Hypothalamus (tissue), 51 donors: ENCODE measurements around the gene CCDC74A.
"Not testable (repeated sequence)": the region's sequence is repeated elsewhere in the genome, so short reads cannot be mapped to it uniquely, and the experiment has no call there.

Experiments used
- DNase-seq, 51 donors: peaks; one replicate each; lab custom pipeline; 2025; lab: John Stamatoyannopoulos, UW

The CCDC74A gene

GRCh38 chr2:131498321-131498973, 29.2 kb upstream of the CCDC74A start:
- DNase-seq = peak in 5 of 51 donors; percentile 7 to 34 (median 17)

GRCh38 chr2:131503587-131503986, 24.1 kb upstream of the CCDC74A start:
- DNase-seq = not testable (repeated sequence)

GRCh38 chr2:131504082-131504750, 23.5 kb upstream of the CCDC74A start:
- not testable (repeated sequence) for DNase-seq

GRCh38 chr2:131509615-131510014, 18.1 kb upstream of the CCDC74A start:
- no peak for DNase-seq

GRCh38 chr2:131511291-131511968, 16.3 kb upstream of the CCDC74A start:
- peak in 3 of 51 donors; percentile 28 to 78 (median 39) for DNase-seq

GRCh38 chr2:131511969-131512870, 15.5 kb upstream of the CCDC74A start:
- peak in 3 of 51 donors; percentile 4 to 78 (median 20) for DNase-seq

- DNase-seq = not testable (repeated sequence)
These were observed 13.1 kb upstream of the CCDC74A start for GRCh38 chr2:131514408-131515166.

- not testable (repeated sequence) for DNase-seq
These were observed 12.5 kb upstream of the CCDC74A start for GRCh38 chr2:131515235-131515634.

GRCh38 chr2:131516011-131516410, 11.7 kb upstream of the CCDC74A start:
- no peak for DNase-seq

- DNase-seq = not testable (repeated sequence)
These were observed 11.1 kb upstream of the CCDC74A start for GRCh38 chr2:131516621-131517020.

- DNase-seq = no peak
These were observed 10.4 kb upstream of the CCDC74A start for GRCh38 chr2:131517106-131517831.

- not testable (repeated sequence) for DNase-seq
These were observed 9.8 kb upstream of the CCDC74A start for GRCh38 chr2:131517856-131518255.

GRCh38 chr2:131518531-131518930, 9.2 kb upstream of the CCDC74A start:
- not testable (repeated sequence) for DNase-seq

- no peak for DNase-seq
These were observed 8.2 kb upstream of the CCDC74A start for GRCh38 chr2:131519466-131519865.

- DNase-seq = not testable (repeated sequence)
These were observed 7.7 kb upstream of the CCDC74A start for GRCh38 chr2:131519871-131520470.

- DNase-seq = peak in 5 of 51 donors; percentile 9 to 38 (median 18)
These were observed 7.2 kb upstream of the CCDC74A start for GRCh38 chr2:131520526-131520925.

- DNase-seq = not testable (repeated sequence)
These were observed 6.2 kb upstream of the CCDC74A start for GRCh38 chr2:131521524-131521923.

- no peak for DNase-seq
These were observed 5.5 kb upstream of the CCDC74A start for GRCh38 chr2:131521961-131522781.
